Suppressor macrophage treated with lipopolysaccharide for 1 hour (primary cell): ENCODE results near the gene INSR.
"Not testable (repeated sequence)": the region's sequence is repeated elsewhere in the genome, so short reads cannot be mapped to it uniquely, and the experiment has no call there.

Experiments used
- DNase-seq, 3 donors: peaks; one replicate each; pipeline ENCODE4 v3.0.0-alpha.2; 2020 to 2022

Gene INSR

GRCh38 chr19:7188698-7189629 is 105.2 kb downstream of the INSR start:
- no peak for DNase-seq

GRCh38 chr19:7187605-7188339 is 106.4 kb downstream of the INSR start:
- DNase-seq, result no peak

- no peak for DNase-seq
Observed at GRCh38 chr19:7182489-7182888, 111.7 kb downstream of the INSR start.

GRCh38 chr19:7179917-7180306 is 114.3 kb downstream of the INSR start:
- DNase-seq, result no peak

- no peak for DNase-seq
Observed at GRCh38 chr19:7177926-7178325, 116.3 kb downstream of the INSR start.

GRCh38 chr19:7176792-7177191 is 117.4 kb downstream of the INSR start:
- no peak for DNase-seq

GRCh38 chr19:7172794-7173193 is 121.4 kb downstream of the INSR start:
- no peak for DNase-seq

GRCh38 chr19:7170983-7171382 is 123.2 kb downstream of the INSR start:
- no peak for DNase-seq

- no peak for DNase-seq
Observed at GRCh38 chr19:7168941-7169340, 125.3 kb downstream of the INSR start.

- no peak for DNase-seq
Observed at GRCh38 chr19:7161292-7161691, 132.9 kb downstream of the INSR start.

- peak; percentile 92 to 96 (median 94) for DNase-seq
Observed at GRCh38 chr19:7159105-7159933, 134.9 kb downstream of the INSR start.

GRCh38 chr19:7153022-7153421 is 141.2 kb downstream of the INSR start:
- DNase-seq, result no peak

GRCh38 chr19:7152568-7152967 is 141.6 kb downstream of the INSR start:
- no peak for DNase-seq

- DNase-seq, result no peak
Observed at GRCh38 chr19:7149956-7150705, 144.1 kb downstream of the INSR start.

- DNase-seq, result not testable (repeated sequence)
Observed at GRCh38 chr19:7147119-7147675, 147.0 kb downstream of the INSR start.

GRCh38 chr19:7146086-7146485 is 148.1 kb downstream of the INSR start:
- peak in 1 of 3 donors; percentile 21 for DNase-seq

- no peak for DNase-seq
Observed at GRCh38 chr19:7145494-7145893, 148.7 kb downstream of the INSR start.

- no peak for DNase-seq
Observed at GRCh38 chr19:7142771-7143170, 151.4 kb downstream of the INSR start.

GRCh38 chr19:7140137-7140536 is 154.1 kb downstream of the INSR start:
- DNase-seq, result no peak

- DNase-seq, result no peak
Observed at GRCh38 chr19:7139095-7139494, 155.1 kb downstream of the INSR start.

GRCh38 chr19:7138402-7138801 is 155.8 kb downstream of the INSR start:
- no peak for DNase-seq

GRCh38 chr19:7137120-7137519 is 157.1 kb downstream of the INSR start:
- DNase-seq, result no peak
